Activated gamma-delta T cell (primary cell): ENCODE measurements around the gene PRSS53.
"Not testable (repeated sequence)": the region's sequence is repeated elsewhere in the genome, so short reads cannot be mapped to it uniquely, and the experiment has no call there.

Experiments
- DNase-seq: peaks from one replicate; lab custom pipeline; 2025; lab: John Stamatoyannopoulos, UW
- total RNA-seq, 2 donors: gene quantifications; one replicate each; lab custom pipeline; 2026; lab: John Stamatoyannopoulos, UW

Gene PRSS53
- 7.5 to 11.8 reads per million in 2 donors for total RNA-seq

GRCh38 chr16:31088459-31089183 lies at the start of gene PRSS53:
Gene PRSS53, minus strand, starts transcription at chr16:31088943. Its CDS starts 134 bp downstream, at chr16:31088809.
- DNase-seq, result no peak

DNA sequence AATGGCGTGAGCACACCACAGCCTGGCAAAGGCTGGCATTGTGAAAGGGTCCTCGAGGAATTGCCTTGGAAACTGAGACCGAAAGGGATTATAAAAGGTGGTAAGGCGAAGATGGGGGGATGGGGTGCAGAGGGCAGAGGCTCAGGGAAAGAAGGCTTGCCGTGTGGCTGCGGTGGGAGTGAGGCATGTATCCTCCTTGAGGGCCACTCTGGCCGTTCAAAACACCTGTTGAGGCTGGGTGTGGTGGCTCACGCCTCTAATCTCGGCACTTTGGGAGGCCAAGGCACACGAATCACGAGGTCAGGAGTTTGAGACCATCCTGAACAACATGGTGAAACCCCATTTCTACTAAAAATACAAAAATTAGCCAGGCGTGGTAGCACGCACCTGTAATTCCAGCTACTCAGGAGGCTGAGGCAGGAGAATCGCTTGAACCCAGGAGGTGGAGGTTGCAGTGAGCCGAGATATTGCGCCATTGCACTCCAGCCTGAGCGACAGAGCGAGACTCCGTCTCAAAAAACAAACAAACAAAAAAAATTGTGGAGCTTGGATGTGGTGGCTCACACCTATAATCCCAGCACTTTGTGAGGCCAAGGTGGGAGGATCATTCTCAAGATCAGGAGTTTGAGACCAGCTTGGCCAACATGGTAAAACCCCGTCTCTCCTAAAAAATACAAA lies 48.2 kb upstream of the PRSS53 start:
- DNase-seq, result not testable (repeated sequence)

DNA sequence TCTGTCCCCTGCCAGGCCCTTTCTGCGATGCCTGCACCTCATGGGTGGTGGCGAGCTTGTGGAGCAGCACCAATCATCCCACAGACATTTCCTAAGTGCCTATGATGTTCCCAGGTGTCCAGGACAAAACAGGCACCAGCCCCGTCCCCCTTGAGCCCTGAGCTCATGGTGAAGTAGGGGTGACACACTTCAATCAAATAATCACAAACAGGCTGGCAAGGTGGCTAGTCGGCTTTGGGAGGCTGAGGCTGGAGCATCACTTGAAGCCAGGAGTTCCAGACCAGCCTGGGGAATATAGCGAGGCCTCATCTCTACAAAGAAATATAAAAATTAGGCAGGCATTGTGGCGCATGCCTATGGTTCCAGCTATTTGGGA lies 47.5 kb upstream of the PRSS53 start:
- DNase-seq, result no peak

DNA sequence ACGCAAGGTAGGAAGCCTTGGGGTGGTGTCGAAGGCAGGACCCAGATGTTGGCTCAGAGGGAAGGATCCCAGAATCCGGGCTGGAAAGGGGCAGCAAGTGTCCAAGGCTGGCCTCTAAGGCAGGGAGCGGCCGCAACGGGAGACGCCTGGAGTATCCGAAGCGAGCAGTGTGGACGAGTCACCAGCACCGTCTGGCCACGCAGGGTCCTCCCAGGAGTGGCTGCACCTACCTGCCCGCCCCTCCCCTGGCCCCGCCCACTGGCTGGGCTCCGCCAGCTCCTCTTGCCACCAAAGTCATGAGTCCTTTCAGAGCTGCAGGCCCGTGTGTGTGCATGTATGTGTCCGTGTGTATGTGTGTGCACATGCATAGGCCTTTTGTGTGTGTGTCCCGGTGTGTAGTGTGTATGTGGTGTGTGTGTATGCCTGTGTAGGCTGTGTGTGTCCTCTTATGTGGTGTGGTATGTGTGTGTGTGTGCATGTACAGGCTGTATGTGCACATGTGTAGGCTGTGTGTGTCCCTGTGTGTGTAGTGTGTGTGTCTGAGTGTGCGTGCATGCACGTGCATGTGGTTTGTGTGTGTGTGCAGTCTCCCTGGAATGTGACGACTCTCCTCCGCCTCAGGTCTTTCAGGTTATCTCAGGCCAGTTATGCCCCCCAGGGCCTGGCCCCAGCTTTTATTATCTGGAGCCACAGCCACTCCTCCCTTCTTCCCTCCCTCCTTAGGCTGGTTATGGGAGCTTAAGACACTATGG lies 47.0 kb upstream of the PRSS53 start, which contains the start of gene PRSS8:
TSS of gene PRSS8 (minus strand) at position 193 of the 752 bp plus-strand sequence. CDS start 229 bp downstream, outside the sequence.
- DNase-seq, result no peak

DNA sequence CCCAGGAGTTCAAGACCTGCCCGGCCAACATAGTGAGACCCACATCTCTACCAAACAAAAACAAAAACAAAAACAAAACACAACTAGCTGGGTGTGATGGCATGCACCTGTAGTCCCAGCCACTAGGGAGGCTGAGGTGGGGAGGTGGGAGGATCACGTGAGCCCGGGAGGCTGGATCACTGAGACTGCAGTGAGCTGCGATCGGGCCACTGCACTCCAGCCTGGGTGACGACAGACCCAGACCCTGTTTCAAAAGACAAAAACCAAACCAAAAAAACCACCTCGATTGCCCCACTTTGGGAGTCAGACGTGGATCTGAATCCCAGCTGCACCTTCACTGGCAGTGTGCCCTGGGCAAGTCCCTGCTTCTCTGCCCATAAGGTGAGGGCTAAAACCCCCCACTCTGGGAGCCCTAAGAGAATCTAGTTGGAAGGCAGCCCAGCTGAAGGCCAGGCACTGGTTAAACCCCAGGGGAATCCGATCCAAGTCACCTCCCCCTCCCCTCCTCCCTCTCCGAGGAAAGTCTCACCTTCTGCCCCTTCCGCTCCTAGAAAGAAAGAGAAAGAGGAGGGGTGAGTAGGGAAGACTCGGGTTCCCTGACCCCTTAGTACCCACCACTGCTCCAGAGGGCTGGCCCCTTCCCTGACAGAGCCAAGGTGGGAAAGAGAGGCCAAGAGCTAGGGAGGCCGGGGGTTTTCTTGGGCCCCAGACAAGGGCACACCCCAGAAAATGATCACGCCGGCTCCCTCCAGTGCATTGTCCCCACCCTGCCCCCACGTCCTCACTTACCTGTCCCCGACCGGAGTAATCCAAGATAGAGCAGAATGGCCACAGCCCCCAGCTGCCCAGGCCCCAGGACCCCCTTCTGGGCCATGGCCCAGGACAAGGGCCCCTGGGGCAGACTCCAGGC lies 46.1 kb upstream of the PRSS53 start:
- DNase-seq, result no peak

DNA sequence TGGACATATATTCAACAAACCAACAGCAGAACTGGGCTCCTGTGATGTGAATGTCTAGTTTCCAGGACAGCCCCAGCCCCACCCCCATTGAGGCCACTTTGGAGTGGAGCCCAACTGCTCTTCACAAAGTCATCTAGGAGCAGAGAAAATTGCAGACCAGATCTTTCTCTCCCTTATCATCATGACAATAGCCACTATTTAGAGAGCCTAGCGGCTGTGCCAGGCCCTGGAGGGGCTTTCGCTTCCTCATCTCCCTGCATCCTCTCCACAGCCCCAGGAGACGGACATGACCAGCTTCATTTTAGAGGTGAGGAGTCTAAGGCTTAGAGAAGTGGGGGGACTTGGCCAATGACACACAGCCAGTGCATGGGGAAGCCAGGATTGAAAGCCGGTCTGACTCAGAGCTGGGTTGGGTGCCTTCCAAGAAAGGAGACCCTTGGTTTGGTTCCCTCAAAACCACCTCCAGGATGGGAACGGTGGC lies 45.4 kb upstream of the PRSS53 start:
- no peak for DNase-seq

DNA sequence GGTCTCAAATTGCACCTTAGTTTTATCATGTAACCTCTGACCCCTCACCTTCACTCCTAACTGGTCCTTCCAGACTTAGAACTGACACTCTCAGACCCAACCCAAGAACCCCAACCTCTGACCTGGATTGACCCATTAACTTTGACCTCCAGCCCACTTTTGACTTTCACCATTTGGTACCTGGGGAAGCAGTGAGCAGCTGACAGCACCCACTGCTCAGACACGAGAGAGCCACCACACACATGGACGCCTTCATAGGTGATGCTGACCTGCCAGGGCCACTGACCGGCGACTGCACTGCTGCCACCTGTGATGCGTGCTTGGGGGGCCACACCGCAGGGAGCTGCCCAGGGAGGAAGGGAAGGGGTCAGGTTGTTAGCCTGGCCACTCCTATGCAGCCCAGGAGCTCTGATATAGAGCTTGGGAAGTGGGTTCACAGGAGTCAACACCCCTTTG lies 44.3 kb upstream of the PRSS53 start:
- no peak for DNase-seq

- DNase-seq, result no peak
Measured at GRCh38 chr16:31132303-31132979, 43.7 kb upstream of the PRSS53 start.

DNA sequence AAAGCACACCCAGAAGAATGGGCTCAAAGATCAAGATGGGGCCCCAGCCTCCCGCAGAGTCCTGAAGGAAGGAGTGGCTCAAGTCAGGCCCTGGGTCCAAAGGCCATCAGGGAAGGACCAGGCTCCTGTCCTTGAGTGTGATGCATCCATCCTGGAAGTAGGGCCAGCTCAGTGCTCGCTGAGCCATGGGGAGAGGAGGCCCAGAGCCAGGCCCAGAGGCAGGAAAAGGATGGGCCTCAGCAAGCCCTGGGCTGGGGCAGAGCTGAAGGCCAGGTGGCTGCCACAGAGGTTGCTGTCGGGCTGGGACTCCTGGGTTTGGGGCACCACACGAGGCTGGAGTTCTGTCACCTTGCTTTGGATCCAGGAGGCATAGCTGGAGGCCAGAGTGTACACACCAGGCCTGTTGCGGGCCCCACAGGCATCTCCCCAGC lies 43.1 kb upstream of the PRSS53 start:
- no peak for DNase-seq

- DNase-seq, result no peak
Measured at GRCh38 chr16:31131416-31131815, 42.7 kb upstream of the PRSS53 start.

DNA sequence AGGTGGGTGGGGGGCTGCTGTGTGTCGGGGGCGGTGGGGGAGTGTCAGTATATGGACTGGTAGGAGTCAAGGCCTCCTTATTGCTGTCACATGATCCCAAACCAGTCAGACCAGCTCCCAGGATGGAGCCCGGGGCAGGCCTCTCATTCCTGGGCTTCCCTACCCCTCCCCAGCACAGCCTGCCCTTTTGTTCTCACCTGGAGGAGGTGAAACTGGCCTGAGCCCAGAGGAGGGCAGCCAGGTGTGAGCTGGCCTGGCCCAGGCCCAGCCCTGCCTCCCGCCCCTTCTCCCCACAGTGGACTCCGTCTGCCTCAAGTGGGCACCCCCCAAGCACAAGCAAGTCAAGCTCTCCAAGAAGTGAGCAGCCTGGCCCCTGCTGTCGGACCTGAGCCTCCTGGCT lies 42.2 kb upstream of the PRSS53 start:
- DNase-seq, result no peak

DNA sequence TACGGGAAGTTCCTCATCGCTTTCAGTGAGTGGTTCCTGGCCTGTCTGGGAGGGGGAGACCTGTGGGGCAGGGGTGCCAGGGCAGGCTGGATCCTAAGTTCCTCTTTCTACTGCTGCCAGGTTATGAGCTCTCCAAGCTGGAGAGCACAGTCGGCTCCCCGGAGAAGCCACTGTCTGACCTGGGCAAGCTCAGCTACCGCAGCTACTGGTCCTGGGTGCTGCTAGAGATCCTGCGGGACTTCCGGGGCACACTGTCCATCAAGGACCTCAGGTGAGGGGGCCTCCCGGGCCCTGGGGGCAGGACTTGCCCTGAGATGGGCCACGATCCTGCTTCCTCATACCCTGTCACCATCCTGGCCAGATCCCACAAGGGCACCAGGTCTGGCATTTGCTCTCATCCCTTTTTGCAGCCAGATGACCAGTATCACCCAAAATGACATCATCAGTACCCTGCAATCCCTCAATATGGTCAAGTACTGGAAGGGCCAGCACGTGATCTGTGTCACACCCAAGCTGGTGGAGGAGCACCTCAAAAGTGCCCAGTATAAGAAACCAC lies 41.7 kb upstream of the PRSS53 start:
- no peak for DNase-seq

DNA sequence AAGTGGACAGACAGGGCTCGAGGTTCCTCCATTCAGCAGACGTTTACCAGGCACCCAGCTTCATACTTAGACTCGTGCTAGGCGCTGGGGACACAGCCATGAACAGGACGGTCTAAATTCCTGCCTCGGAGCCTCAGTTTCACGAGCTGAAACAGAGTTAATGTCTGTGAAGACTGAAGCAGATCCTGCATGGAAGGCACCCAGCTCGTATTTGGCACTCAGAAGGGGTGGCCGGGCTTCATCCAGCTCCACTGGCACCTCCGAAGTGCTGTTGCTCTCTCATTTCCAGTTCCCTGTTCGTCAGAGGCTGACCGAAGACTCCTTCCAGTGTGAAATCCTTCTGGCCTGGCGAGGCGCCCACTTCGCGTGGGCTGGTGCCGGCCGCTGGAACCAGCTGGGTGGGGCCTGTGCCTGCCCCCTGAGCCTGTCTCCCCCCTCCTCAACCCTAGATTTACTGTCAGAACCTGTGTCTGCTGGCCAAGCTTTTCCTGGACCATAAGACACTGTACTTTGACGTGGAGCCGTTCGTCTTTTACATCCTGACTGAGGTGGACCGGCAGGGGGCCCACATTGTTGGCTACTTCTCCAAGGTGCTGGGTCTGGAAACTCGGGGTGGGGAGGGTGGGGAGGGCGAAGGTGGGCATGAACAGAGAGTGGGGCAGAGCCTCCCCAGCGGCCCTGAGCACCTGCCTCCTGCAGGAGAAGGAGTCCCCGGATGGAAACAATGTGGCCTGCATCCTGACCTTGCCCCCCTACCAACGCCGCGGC lies 41.0 kb upstream of the PRSS53 start:
- DNase-seq, result no peak

- no peak for DNase-seq
Measured at GRCh38 chr16:31128711-31129567, 40.2 kb upstream of the PRSS53 start.

DNA sequence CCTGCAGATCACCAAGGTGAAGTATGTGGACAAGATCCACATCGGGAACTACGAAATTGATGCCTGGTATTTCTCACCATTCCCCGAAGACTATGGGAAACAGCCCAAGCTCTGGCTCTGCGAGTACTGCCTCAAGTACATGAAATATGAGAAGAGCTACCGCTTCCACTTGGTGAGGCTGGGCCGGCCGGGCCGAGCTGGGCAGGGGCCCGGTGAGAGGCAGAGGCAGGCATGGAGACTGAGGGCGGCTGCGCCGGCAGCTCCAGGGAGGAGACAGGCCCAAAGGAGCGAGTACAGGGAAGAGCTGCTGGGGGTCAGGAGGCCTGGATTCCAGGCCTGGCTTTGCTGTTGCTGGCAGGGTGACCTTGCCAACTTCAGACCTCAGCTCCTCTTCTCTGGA lies 38.4 kb upstream of the PRSS53 start:
- no peak for DNase-seq

DNA sequence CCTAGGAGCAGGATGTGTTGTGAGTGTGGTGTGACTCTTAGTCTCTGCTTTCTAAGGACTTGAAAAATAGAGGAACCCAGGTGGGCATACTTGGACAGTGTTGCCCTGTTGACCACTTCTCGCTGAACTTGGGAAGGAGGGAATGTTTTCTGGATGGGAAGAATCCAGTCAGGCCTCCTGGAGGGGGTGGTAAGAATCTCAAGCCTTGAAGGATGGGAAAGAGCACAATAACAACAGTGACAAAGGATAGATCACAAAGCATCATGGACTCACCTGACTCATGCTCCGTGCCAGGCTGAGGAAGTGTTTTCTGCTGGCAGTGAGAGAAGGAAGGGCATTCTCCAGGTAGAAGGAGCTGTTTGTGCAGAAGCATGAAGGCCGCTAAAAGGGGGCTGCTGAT lies 37.1 kb upstream of the PRSS53 start:
- no peak for DNase-seq

GRCh38 chr16:31120129-31120528 lies 31.4 kb upstream of the PRSS53 start:
- DNase-seq, result no peak
